Spleen (tissue), 7 donors: Measurements from ENCODE around the gene TAS1R3.

Experiments used
- POLR2AphosphoS5 ChIP-seq, 3 donors: sonication (generic); formaldehyde crosslinking; IDR thresholded peaks; one replicate each; pipeline ENCODE4 v1.5.1; 2017; ENCODE audit warnings: antibody characterized with exemption in 3 of 3
- TF ChIP-seq, protein P1 (sequence below), 11 experiments: fragments of 200-600 bp in 7 of 11; fragments of 450-650 bp in 4 of 11; sonication (generic) in 4 of 11; IDR thresholded peaks in 8 of 11; conservative IDR thresholded peaks in 3 of 11; 1 replicate in 7 of 11; 2 replicates in 4 of 11; pipeline versions ENCODE4 v1.4.0 to v1.8.0; 2016 to 2021; ENCODE audit warnings: antibody characterized with exemption in 11 of 11, inconsistent platforms in 4 of 11, mild to moderate bottlenecking in 1 of 11
- donor health status: DM: no; HTN: no; CAD: no; lungs with moderate emphysema.
- donor health status: DM: no; HTN: no; CAD: no.
- donor health status: DM: no; HTN: no; CAD: no.

GRCh38 chr1:1325288-1326074 is 5.6 kb upstream of the TAS1R3 start:
- TF ChIP-seq, protein P1, sequence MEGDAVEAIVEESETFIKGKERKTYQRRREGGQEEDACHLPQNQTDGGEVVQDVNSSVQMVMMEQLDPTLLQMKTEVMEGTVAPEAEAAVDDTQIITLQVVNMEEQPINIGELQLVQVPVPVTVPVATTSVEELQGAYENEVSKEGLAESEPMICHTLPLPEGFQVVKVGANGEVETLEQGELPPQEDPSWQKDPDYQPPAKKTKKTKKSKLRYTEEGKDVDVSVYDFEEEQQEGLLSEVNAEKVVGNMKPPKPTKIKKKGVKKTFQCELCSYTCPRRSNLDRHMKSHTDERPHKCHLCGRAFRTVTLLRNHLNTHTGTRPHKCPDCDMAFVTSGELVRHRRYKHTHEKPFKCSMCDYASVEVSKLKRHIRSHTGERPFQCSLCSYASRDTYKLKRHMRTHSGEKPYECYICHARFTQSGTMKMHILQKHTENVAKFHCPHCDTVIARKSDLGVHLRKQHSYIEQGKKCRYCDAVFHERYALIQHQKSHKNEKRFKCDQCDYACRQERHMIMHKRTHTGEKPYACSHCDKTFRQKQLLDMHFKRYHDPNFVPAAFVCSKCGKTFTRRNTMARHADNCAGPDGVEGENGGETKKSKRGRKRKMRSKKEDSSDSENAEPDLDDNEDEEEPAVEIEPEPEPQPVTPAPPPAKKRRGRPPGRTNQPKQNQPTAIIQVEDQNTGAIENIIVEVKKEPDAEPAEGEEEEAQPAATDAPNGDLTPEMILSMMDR (IDR thresholded peaks at IDR 0.05 in 8 of 11, conservative IDR thresholded peaks at IDR 0.05 in 3 of 11): no peak
- peak in 2 of 3 donors; percentile 56 to 65 for TF ChIP-seq POLR2AphosphoS5 (IDR thresholded peaks at IDR 0.05)
